BE2C (cell line): ENCODE data around the gene SBK2.

ENCODE experiments used
- DNase-seq: peaks from one replicate; pipeline ENCODE4 v3.0.0-alpha.2; 2020
- H3K27me3 ChIP-seq: fragments of 250-450 bp; sonication (Bioruptor Pico); 2 replicates; pipeline ENCODE4 v1.5.1; 2020; ENCODE audit warnings: mild to moderate bottlenecking
- H3K36me3 ChIP-seq: fragments of 250-450 bp; sonication (Bioruptor Pico); 2 replicates; pipeline ENCODE4 v1.5.1; 2020; ENCODE audit warnings: mild to moderate bottlenecking
- H3K4me1 ChIP-seq: fragments of 250-450 bp; sonication (Bioruptor Pico); 2 replicates; pipeline ENCODE4 v1.5.1; 2020
- H3K4me3 ChIP-seq: 2 replicates; pipeline ENCODE4 v1.5.1; 2011; ENCODE audit warnings: low read depth, low read length
- H3K9me3 ChIP-seq: fragments of 250-450 bp; sonication (Bioruptor Pico); 2 replicates; pipeline ENCODE4 v1.5.1; 2020
- TF ChIP-seq, protein P1 (sequence below): IDR thresholded peaks from 2 replicates; pipeline ENCODE4 v1.5.1; 2012; ENCODE audit warnings: mild to moderate bottlenecking, low read depth, low read length

Gene SBK2

GRCh38 chr19:55488986-55489710 lies 47.8 kb downstream of the SBK2 start:
- no peaks in the 10 kb centered on the region for H3K9me3 ChIP-seq
- H3K36me3 ChIP-seq = no peaks in the 10 kb centered on the region; the same call in 1 of the 2 replicates
- peak; percentile 18 for DNase-seq
- no peak overlapping the region for H3K4me3 ChIP-seq
- peaks cover 21% of the 10 kb centered on the region for H3K4me1 ChIP-seq
- TF ChIP-seq, protein P1, sequence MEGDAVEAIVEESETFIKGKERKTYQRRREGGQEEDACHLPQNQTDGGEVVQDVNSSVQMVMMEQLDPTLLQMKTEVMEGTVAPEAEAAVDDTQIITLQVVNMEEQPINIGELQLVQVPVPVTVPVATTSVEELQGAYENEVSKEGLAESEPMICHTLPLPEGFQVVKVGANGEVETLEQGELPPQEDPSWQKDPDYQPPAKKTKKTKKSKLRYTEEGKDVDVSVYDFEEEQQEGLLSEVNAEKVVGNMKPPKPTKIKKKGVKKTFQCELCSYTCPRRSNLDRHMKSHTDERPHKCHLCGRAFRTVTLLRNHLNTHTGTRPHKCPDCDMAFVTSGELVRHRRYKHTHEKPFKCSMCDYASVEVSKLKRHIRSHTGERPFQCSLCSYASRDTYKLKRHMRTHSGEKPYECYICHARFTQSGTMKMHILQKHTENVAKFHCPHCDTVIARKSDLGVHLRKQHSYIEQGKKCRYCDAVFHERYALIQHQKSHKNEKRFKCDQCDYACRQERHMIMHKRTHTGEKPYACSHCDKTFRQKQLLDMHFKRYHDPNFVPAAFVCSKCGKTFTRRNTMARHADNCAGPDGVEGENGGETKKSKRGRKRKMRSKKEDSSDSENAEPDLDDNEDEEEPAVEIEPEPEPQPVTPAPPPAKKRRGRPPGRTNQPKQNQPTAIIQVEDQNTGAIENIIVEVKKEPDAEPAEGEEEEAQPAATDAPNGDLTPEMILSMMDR = no peak
- H3K27me3 ChIP-seq = no peaks in the 10 kb centered on the region

- H3K4me3 ChIP-seq = peak within 1 kb of the TSS; percentile 68
- H3K36me3 ChIP-seq = no peaks in the 10 kb centered on the region; the same call in 1 of the 2 replicates
- H3K4me1 ChIP-seq = peaks cover 22% of the 10 kb centered on the region
- H3K27me3 ChIP-seq = no peaks in the 10 kb centered on the region
- TF ChIP-seq, protein P1 = no peak
- H3K9me3 ChIP-seq = no peaks in the 10 kb centered on the region
- peak; percentile 41 for DNase-seq
Measured at GRCh38 chr19:55487924-55488687, 48.8 kb downstream of the SBK2 start, which contains the start of gene SSC5D. Gene SSC5D (plus strand): TSS chr19:55488436. CDS start chr19:55488590, 154 bp downstream.

DNA sequence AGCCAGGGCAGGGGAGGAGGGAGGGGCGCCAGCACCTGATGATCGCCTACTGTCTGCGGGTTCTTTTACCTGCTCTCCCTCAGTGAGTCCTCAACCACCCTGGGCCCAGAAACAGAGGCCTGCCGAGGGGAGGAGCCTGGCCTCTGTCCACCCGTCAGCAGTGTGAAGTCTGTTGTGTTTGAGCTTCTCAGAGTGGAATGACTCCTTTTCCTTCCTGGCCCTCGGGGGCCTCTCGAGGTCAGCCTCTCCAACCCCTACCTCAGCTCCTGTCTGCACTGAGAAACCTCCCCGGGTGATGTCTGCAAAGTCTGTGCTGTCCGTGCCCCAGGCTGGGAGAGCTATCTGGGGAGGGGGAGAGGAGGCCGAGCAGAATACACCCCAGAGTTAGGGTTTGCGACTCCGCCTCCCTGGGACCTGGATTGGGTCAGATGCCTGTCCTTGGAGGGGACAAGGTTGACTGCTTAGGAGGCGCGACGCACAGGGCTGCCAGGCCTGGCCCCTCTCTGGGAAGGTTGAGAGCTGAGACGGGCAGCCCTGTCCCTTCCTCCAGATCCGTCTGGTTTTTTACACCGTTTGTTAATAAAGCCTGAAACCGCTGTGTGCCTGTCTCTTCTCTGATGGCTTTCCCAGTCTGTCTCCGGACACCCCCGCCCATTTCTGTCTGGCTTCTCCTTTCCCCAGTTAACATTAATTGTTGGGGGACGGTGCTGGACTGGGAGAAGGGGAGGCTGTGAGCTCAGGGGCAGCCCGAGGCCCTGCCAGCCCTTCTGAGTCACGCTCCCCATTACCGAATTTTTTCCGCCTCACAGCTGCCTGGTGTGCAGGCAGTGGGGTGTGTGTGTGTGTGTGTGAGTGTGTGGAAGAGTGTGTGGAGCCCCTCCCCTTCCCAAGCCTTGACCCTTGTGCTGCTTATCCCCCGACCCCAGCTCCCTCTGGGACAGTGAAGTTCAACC lies 49.7 kb downstream of the SBK2 start:
- H3K4me3 ChIP-seq = peak overlapping the region; percentile 68
- TF ChIP-seq, protein P1 = no peak
- DNase-seq = peak; percentile 58
- H3K9me3 ChIP-seq = no peaks in the 10 kb centered on the region
- H3K36me3 ChIP-seq = peaks cover 2% of the 10 kb centered on the region; the same call in 1 of the 2 replicates
- no peaks in the 10 kb centered on the region for H3K27me3 ChIP-seq
- peaks cover 22% of the 10 kb centered on the region for H3K4me1 ChIP-seq

GRCh38 chr19:55486043-55486970 lies 50.6 kb downstream of the SBK2 start:
- DNase-seq = peak; percentile 51
- peaks cover 4% of the 10 kb centered on the region; the same call in 1 of the 2 replicates for H3K36me3 ChIP-seq
- no peaks in the 10 kb centered on the region for H3K27me3 ChIP-seq
- no peaks in the 10 kb centered on the region for H3K9me3 ChIP-seq
- peak overlapping the region; percentile 68 for H3K4me3 ChIP-seq
- H3K4me1 ChIP-seq = peaks cover 22% of the 10 kb centered on the region
- TF ChIP-seq, protein P1 = peak; percentile 22; the same call in 1 of the 2 replicates

GRCh38 chr19:55485439-55486011 lies 51.4 kb downstream of the SBK2 start:
- Histone ChIP-seq H3K27me3 (no peaks in the 10 kb centered on the region), H3K4me3 (peak overlapping the region; percentile 68), H3K36me3 (peaks cover 6% of the 10 kb centered on the region; the same call in 1 of the 2 replicates), H3K4me1 (peaks cover 22% of the 10 kb centered on the region), H3K9me3 (no peaks in the 10 kb centered on the region)
- peak; percentile 18 for DNase-seq
- TF ChIP-seq, protein P1 = no peak
